ENCODE measurements around the gene APEH. TPM values are rescaled to one million over a fixed set of nuclear protein-coding genes. Genes with fewer than 3 reads are reported as not detected.

APEH gene
- total RNA-seq, 1 donor: 87.7 TPM

DNA sequence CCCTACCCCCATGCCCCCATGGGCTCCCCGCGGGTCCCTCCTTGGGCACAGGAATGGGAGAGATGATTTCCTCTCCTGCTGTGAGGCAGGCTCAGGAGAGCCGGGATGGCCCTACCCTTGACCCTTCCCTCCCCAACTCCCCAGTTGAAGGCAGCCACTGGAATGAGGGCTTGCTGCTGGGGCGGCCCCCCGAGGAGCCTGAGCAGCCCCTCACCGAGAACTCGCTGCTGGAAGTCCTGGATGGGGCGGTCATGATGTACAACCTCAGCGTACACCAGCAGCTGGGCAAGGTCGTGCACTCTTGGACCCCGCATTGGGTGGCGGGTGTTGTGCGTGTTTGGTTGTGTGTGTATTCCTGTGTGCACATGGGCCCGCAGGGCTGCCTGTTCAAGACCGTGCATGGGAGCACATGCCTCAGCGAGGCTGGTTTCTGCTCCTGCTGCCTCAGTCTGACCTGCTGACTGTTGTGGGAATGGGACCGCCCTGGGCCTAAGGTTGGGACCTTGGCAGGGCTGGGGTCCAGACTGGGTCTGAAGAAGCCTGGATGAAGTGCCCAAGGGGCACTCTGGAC lies 31.3 kb downstream of the APEH start:
- DNase-seq (ENCODE audit: low read depth): no peak
- H3K4me3 ChIP-seq (ENCODE audit: low read depth, low read length): no peak overlapping the region

DNA sequence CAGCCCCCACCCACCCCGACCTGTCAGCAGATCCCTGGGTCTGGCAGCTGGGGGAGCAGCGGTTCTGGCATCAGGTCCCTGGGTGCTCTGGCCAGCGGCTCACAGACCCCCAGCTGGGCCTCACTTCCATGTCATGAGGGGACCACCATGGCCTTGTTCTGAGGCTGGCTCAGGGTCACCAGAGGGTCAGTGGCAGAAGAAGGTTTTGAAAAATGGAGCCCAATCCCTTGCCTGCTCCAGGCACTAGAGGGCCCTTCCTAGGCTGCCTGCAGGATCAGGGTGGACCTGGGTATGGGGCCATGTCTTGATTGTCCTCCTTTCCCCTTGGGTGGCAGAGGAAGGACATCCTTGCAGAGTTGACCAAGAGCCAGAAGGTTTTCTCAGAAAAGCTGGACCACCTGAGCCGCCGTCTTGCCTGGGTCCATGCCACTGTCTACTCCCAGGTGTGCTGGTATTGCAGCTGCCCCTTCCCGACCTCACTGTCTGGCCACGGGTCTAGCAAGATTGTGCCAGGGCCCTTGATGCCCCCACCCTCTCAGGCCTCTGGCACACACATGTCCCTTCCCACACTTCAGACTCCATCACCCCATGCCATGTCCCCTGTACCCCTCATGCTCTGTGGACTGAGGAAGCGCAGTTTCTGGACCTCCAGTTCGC lies 32.4 kb downstream of the APEH start:
- TF ChIP-seq, protein P1, sequence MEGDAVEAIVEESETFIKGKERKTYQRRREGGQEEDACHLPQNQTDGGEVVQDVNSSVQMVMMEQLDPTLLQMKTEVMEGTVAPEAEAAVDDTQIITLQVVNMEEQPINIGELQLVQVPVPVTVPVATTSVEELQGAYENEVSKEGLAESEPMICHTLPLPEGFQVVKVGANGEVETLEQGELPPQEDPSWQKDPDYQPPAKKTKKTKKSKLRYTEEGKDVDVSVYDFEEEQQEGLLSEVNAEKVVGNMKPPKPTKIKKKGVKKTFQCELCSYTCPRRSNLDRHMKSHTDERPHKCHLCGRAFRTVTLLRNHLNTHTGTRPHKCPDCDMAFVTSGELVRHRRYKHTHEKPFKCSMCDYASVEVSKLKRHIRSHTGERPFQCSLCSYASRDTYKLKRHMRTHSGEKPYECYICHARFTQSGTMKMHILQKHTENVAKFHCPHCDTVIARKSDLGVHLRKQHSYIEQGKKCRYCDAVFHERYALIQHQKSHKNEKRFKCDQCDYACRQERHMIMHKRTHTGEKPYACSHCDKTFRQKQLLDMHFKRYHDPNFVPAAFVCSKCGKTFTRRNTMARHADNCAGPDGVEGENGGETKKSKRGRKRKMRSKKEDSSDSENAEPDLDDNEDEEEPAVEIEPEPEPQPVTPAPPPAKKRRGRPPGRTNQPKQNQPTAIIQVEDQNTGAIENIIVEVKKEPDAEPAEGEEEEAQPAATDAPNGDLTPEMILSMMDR (IDR thresholded peaks at IDR 0.05; ENCODE audit: insufficient read depth, low read length): no peak
- no peak overlapping the region for H3K4me3 ChIP-seq (ENCODE audit: low read depth, low read length)
- no peak for DNase-seq (ENCODE audit: low read depth)

More for the DNA sequence above, 31.3 kb downstream of the APEH start:
- TF ChIP-seq, protein P1 (IDR thresholded peaks at IDR 0.05; ENCODE audit: insufficient read depth, low read length): no peak

DNA sequence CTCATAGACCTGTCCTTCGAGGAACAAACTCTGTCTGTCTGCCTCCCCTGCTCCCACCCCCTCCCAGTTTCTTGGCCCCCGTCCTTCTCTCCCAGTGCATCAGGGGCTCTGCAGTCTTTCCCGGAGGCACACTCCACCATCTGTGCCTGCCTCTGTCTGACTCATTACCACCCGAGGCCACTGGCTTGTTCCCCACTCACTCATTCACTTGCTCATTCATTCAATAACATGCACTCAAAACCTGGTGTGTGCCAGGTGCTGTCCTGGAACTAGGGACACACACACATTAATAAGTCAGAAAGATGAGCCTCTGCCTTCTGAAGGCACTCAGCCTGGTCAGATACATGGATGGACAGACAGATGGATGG lies 32.9 kb downstream of the APEH start:
- no peak for DNase-seq (ENCODE audit: low read depth)
- no peak overlapping the region for H3K4me3 ChIP-seq (ENCODE audit: low read depth, low read length)
- TF ChIP-seq, protein P1 (IDR thresholded peaks at IDR 0.05; ENCODE audit: insufficient read depth, low read length): no peak

DNA sequence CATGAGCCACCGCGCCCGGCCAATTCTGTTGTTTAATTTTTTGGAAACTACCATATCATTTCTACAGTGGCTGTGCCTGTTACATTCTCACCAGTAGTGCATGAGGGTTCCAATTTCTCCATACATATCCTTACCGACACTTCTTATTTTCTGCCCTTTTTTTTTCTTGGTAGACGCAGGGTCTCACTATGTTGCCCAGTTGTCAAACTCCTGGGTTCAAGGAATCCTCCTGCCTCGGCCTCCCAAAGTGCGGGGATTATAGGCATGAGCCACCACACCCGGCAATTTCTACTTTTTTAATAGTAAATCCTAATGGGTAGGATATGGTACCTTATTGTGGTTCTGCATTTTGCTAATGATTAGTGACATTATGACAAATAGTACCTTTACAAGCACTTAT lies 35.7 kb downstream of the APEH start:
- no peak for DNase-seq (ENCODE audit: low read depth)
- TF ChIP-seq, protein P1 (IDR thresholded peaks at IDR 0.05; ENCODE audit: insufficient read depth, low read length): no peak
- H3K4me3 ChIP-seq (ENCODE audit: low read depth, low read length): no peak overlapping the region

DNA sequence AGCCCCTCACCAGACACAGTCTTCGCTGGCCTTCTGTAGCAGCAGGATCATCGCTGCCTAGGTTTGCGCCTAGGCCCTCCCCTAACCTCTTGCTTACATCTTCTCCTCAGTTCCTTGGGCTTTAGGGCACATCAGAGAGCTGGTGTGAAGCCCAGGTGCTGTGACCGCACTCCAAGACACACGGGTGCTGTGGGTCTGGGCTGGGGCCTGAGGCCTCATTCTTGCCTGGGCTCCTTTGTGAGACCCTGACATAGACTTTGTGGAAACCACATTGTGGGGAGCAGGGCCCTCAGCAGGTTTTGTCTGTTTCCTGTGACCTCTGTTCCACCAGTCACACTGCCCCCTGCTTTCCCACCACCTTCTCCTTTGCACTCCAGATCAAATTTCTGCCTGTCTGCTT lies 37.3 kb downstream of the APEH start:
- no peak for DNase-seq (ENCODE audit: low read depth)
- TF ChIP-seq, protein P1 (IDR thresholded peaks at IDR 0.05; ENCODE audit: insufficient read depth, low read length): no peak
- no peak overlapping the region for H3K4me3 ChIP-seq (ENCODE audit: low read depth, low read length)

DNA sequence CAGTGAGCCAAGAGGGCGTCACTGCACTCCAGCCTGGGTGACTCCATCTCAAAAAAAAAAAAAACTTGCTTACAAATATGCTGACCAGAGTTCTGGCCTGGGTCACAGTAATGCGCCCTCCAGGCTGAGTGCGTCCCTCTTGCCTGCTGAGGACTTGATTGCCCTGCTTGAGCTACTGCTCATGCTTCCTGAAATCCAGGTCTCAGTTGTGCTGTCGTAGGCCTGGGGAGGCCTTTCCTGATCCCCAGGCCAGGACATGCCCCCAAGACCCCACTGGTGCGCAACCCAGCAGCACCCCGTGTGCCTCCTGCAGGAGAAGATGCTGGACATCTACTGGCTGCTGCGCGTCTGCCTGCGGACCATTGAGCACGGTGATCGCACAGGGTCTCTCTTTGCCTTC lies 38.0 kb downstream of the APEH start:
- TF ChIP-seq, protein P1 (IDR thresholded peaks at IDR 0.05; ENCODE audit: insufficient read depth, low read length): no peak
- DNase-seq (ENCODE audit: low read depth): no peak
- no peak overlapping the region for H3K4me3 ChIP-seq (ENCODE audit: low read depth, low read length)

Data from fibroblast of the aortic adventitia (primary cell).